Activated CD4-positive, alpha-beta T cell treated with anti-CD3 and anti-CD28 coated beads for 36 hours (primary cell): Measurements from ENCODE around the gene CACNA1D. TPM values are rescaled to one million over a fixed set of nuclear protein-coding genes. Genes with fewer than 3 reads are reported as not detected.

Source experiments
- ATAC-seq: fragments of 200-7000 bp; cut with Tn5 transposase; one replicate; pipeline ENCODE4 v1.10.0; 2021; ENCODE audit warnings: mild to moderate bottlenecking, moderate library complexity
- CTCF ChIA-PET: fragments of 350-600 bp; sonication (Branson Sonifier 250); formaldehyde crosslinking; loops from one replicate; lab custom pipeline; 2021; ENCODE audit warnings: antibody characterized with exemption; lab: Charles Lee
- POLR2A ChIA-PET: fragments of 350-600 bp; sonication (Branson Sonifier 250); formaldehyde crosslinking; loops from one replicate; lab custom pipeline; 2021; ENCODE audit warnings: antibody characterized with exemption, inconsistent platforms; lab: Charles Lee
- DNase-seq: peaks from one replicate; pipeline ENCODE4 v3.0.0-alpha.2; 2020
- H3K27ac Mint-ChIP-seq: one replicate; pipeline ENCODE4 v1.8.0; 2021; ENCODE audit warnings: mixed read lengths
- H3K27me3 Mint-ChIP-seq: one replicate; pipeline ENCODE4 v1.8.0; 2021; ENCODE audit warnings: mixed read lengths
- H3K36me3 Mint-ChIP-seq: one replicate; pipeline ENCODE4 v1.8.0; 2021; ENCODE audit warnings: low read depth, mixed read lengths
- H3K4me1 Mint-ChIP-seq: one replicate; pipeline ENCODE4 v1.8.0; 2021; ENCODE audit warnings: mixed read lengths
- H3K4me3 Mint-ChIP-seq: one replicate; pipeline ENCODE4 v1.8.0; 2021; ENCODE audit warnings: mild to moderate bottlenecking, moderate library complexity, mixed read lengths
- H3K9me3 Mint-ChIP-seq: one replicate; pipeline ENCODE4 v1.8.0; 2021; ENCODE audit warnings: low read depth, mixed read lengths
- intact Hi-C, 2 experiments: fragments of 100-400 bp; cut with DNase I in 1 of 2; cut with micrococcal nuclease in 1 of 2; formaldehyde crosslinking; loops; one replicate each; pipeline versions ENCODE4 v1.14.2 to v1.15.1; 2022 to 2024; cut with DNase I, micrococcal nuclease
- total RNA-seq, 2 experiments: library from RNA; stranded (reverse); gene quantifications; one replicate each; pipeline ENCODE4 v1.2.3, GENCODE V29; 2021

Gene CACNA1D
- total RNA-seq, 2 experiments from 2014 or later, result 0.21 to 0.33 TPM

DNA sequence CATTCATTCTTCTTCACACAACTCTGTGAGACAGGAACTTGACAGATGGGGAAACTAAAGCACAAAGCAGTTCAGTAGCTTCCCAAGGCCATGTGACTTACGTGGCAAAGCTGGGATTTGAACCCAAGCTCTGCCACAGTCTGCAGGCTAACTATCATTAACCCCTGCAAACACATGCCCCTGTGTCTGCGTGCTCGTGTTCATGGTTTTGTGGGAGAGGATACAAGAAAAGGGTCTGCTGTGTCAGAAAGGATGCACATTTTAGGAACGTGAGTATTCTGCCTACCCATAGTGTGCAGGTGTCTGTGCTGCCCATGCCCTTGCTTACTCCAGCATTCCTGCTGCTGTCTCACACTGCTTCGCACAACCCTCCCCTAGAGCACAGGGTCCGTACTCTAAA, 214.8 kb downstream of the CACNA1D start:
- H3K27ac Mint-ChIP-seq, result no peak overlapping the region
- intact Hi-C loops, result loop anchor here in 1 of 2 experiments (2.0 kb wide), 1 partner anchor 410 kb away; no protein-coding TSS in a partner anchor
- CTCF ChIA-PET, result interaction anchor here (0.6 to 3.2 kb wide), 5 partner anchors 10 to 338 kb away, joined by 3 to 31 read pairs (median 4); no protein-coding TSS in a partner anchor
- no peaks in the 10 kb centered on the region for H3K36me3 Mint-ChIP-seq
- no peaks in the 10 kb centered on the region for H3K9me3 Mint-ChIP-seq
- ATAC-seq (no peak), DNase-seq (no peak)
- H3K4me1 Mint-ChIP-seq, result peaks cover 7% of the 10 kb centered on the region
- H3K4me3 Mint-ChIP-seq, result no peak overlapping the region
- H3K27me3 Mint-ChIP-seq, result peaks cover 2% of the 10 kb centered on the region
- POLR2A ChIA-PET, result no interaction called here

DNA sequence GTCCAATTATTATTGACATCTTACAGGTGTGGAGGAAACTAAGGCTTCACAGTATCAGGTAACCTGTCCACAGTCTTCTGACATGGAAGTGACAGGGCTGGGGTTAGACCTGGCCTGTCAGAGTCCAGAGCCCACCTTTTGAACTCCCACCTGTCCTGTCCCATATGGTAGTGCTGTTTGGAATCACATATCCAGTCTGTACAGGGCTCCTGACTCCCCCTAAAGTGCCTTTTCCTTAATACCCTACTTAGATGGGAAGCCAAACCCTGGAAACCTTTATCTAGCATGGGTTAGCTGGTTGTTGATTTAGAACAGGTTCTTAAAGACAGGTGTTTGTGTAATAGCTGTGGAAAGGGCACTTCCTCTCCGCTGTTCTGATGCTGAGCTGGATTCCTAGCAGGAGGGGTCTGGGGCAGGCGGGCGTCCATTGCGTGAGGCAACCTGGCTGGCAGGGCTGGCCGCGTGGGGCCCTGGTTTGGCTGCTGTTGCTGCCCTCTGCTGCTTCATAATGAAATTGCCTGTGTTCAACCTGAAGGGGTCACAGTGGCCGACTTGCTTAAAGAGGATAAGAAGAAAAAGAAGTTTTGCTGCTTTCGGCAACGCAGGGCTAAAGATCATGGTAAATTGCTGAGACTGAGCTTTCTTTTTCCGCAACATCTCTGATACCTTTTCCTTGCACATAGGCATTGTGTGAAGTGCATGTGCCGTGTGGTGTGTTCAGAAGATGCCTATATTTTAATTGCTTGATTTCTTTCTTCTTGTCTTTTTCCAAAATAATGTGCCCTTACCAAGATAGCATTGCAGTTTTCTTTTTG, 215.7 kb downstream of the CACNA1D start:
- ATAC-seq (peak; percentile 83), DNase-seq (peak; percentile 81)
- Mint-ChIP-seq H3K4me1 (peaks cover 4% of the 10 kb centered on the region), H3K27ac (no peak overlapping the region), H3K4me3 (no peak overlapping the region), H3K27me3 (peaks cover 2% of the 10 kb centered on the region), H3K9me3 (no peaks in the 10 kb centered on the region), H3K36me3 (no peaks in the 10 kb centered on the region)
- POLR2A ChIA-PET, result no interaction called here
- CTCF ChIA-PET, result interaction anchor here (0.5 to 3.2 kb wide), 10 partner anchors 11 to 1817 kb away, joined by 3 to 31 read pairs (median 4); no protein-coding TSS in a partner anchor
- intact Hi-C loops, result loop anchor here (1.0 to 10.0 kb wide), 6 partner anchors 178 to 595 kb away; no protein-coding TSS in a partner anchor

- Mint-ChIP-seq H3K27me3 (peaks cover 2% of the 10 kb centered on the region), H3K36me3 (no peaks in the 10 kb centered on the region), H3K4me1 (no peaks in the 10 kb centered on the region), H3K27ac (no peak overlapping the region), H3K4me3 (no peak overlapping the region), H3K9me3 (no peaks in the 10 kb centered on the region)
- ATAC-seq (no peak), DNase-seq (no peak)
- intact Hi-C loops, result loop anchor here (5.0 to 10.0 kb wide), 3 partner anchors 179 to 597 kb away; no protein-coding TSS in a partner anchor
- POLR2A ChIA-PET, result no interaction called here
- CTCF ChIA-PET, result interaction anchor here (1.1 to 3.2 kb wide), 3 partner anchors 12 to 336 kb away, joined by 3 to 31 read pairs (median 12); no protein-coding TSS in a partner anchor
These were observed 217.0 kb downstream of the CACNA1D start for GRCh38 chr3:53711387-53711786.

GRCh38 chr3:53712817-53713388, 218.5 kb downstream of the CACNA1D start:
- H3K27me3 Mint-ChIP-seq, result peaks cover 2% of the 10 kb centered on the region
- no peak overlapping the region for H3K4me3 Mint-ChIP-seq
- no peaks in the 10 kb centered on the region for H3K36me3 Mint-ChIP-seq
- no peaks in the 10 kb centered on the region for H3K9me3 Mint-ChIP-seq
- CTCF ChIA-PET, result no interaction called here
- ATAC-seq (no peak), DNase-seq (peak; percentile 16)
- H3K4me1 Mint-ChIP-seq, result no peaks in the 10 kb centered on the region
- H3K27ac Mint-ChIP-seq, result no peak overlapping the region
- intact Hi-C loops, result loop anchor here (5.0 to 10.0 kb wide), 3 partner anchors 181 to 598 kb away; no protein-coding TSS in a partner anchor
- POLR2A ChIA-PET, result no interaction called here

DNA sequence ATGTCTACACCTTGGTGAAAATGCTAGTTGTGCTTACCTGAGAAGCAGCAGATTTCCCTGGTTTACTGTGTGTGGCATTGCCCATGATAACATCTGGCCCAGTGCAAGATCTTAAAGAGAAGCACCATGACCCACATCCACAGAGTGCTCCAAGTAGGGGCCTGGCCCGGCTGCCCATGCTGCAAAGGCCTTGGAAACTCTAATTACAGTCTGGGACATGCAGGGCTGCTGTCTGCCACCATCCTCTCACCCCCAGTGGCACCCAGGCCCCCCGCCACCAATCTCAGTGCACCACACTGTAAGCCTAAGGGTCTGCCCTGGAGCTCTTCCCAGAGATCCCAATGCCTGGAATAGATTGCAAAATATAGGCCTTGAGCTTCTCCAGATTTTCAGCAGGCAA, 219.2 kb downstream of the CACNA1D start:
- Mint-ChIP-seq H3K27me3 (peaks cover 1% of the 10 kb centered on the region), H3K9me3 (no peaks in the 10 kb centered on the region), H3K4me1 (no peaks in the 10 kb centered on the region), H3K4me3 (no peak overlapping the region), H3K27ac (no peak overlapping the region), H3K36me3 (no peaks in the 10 kb centered on the region)
- ChIA-PET CTCF (no interaction called here), POLR2A (no interaction called here)
- intact Hi-C loops, result loop anchor here (5.0 to 10.0 kb wide), 3 partner anchors 181 to 599 kb away; no protein-coding TSS in a partner anchor
- no peak for DNase-seq
- ATAC-seq, result no peak

DNA sequence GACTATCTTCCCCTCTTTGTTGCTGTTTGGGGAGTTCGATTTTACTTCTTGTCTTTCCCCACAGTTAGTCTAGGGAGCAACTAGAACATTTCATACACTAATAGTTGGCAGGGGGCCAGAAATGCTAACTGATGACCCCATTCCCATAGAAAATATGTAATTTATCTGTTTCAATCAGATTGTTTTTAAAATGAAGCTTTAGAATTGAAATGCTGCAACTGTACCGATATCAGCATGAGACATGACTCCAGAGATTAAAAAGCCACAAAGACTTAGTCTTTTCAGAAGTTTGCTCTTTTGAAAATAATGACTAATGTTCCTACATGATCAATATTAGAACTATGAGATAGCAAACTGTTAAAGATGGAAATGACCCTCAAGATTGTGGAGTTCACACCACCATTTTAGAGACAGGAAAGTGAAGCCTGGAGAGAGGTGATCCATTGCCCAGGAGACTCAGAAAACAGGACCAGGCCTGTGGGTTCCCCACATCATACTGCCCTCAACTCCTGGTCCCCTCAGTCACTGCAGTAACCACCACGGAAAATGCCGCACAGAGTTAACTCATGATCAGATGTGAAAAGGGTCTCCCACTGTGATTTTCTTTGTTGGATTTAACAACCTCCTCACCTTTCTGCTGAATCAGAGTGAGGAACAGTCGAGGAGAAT, 221.5 kb downstream of the CACNA1D start:
- no peaks in the 10 kb centered on the region for H3K36me3 Mint-ChIP-seq
- H3K27ac Mint-ChIP-seq, result no peak overlapping the region
- no peak overlapping the region for H3K4me3 Mint-ChIP-seq
- DNase-seq (no peak), ATAC-seq (peak; percentile 23)
- H3K4me1 Mint-ChIP-seq, result no peaks in the 10 kb centered on the region
- intact Hi-C loops, result loop anchor here in 1 of 2 experiments (10.0 kb wide), 1 partner anchor 601 kb away; no protein-coding TSS in a partner anchor
- no peaks in the 10 kb centered on the region for H3K27me3 Mint-ChIP-seq
- ChIA-PET POLR2A (no interaction called here), CTCF (no interaction called here)
- no peaks in the 10 kb centered on the region for H3K9me3 Mint-ChIP-seq

- no peaks in the 10 kb centered on the region for H3K36me3 Mint-ChIP-seq
- no peak overlapping the region for H3K27ac Mint-ChIP-seq
- ChIA-PET POLR2A (no interaction called here), CTCF (no interaction called here)
- no peaks in the 10 kb centered on the region for H3K4me1 Mint-ChIP-seq
- no peak overlapping the region for H3K4me3 Mint-ChIP-seq
- intact Hi-C loops, result loop anchor here in 1 of 2 experiments (10.0 kb wide), 1 partner anchor 602 kb away; no protein-coding TSS in a partner anchor
- DNase-seq, result no peak
- H3K9me3 Mint-ChIP-seq, result no peaks in the 10 kb centered on the region
- H3K27me3 Mint-ChIP-seq, result no peaks in the 10 kb centered on the region
- no peak for ATAC-seq
These were observed 222.6 kb downstream of the CACNA1D start for GRCh38 chr3:53716998-53717397.

- ChIA-PET POLR2A (no interaction called here), CTCF (no interaction called here)
- no peak overlapping the region for H3K4me3 Mint-ChIP-seq
- H3K9me3 Mint-ChIP-seq, result no peaks in the 10 kb centered on the region
- no peaks in the 10 kb centered on the region for H3K36me3 Mint-ChIP-seq
- no peak overlapping the region for H3K27ac Mint-ChIP-seq
- DNase-seq (no peak), ATAC-seq (no peak)
- peaks cover 3% of the 10 kb centered on the region for H3K27me3 Mint-ChIP-seq
- no peaks in the 10 kb centered on the region for H3K4me1 Mint-ChIP-seq
- intact Hi-C loops, result loop anchor here in 1 of 2 experiments (10.0 kb wide), 1 partner anchor 604 kb away; no protein-coding TSS in a partner anchor
These were observed 224.1 kb downstream of the CACNA1D start for GRCh38 chr3:53718462-53718861.

- DNase-seq (no peak), ATAC-seq (no peak)
- Mint-ChIP-seq H3K4me1 (no peaks in the 10 kb centered on the region), H3K27me3 (peaks cover 5% of the 10 kb centered on the region), H3K36me3 (no peaks in the 10 kb centered on the region), H3K4me3 (no peak overlapping the region), H3K9me3 (no peaks in the 10 kb centered on the region), H3K27ac (no peak overlapping the region)
- intact Hi-C loops, result loop anchor here in 1 of 2 experiments (10.0 kb wide), 1 partner anchor 605 kb away; no protein-coding TSS in a partner anchor
- ChIA-PET CTCF (no interaction called here), POLR2A (no interaction called here)
These were observed 225.4 kb downstream of the CACNA1D start for GRCh38 chr3:53719796-53720195.

GRCh38 chr3:53721187-53722119, 227.0 kb downstream of the CACNA1D start:
- ChIA-PET POLR2A (no interaction called here), CTCF (interaction anchor here (0.6 kb wide), 1 partner anchor 176 kb away, joined by 3 read pairs; no protein-coding TSS in a partner anchor)
- no peak overlapping the region for H3K4me3 Mint-ChIP-seq
- peaks cover 13% of the 10 kb centered on the region for H3K27me3 Mint-ChIP-seq
- H3K4me1 Mint-ChIP-seq, result no peaks in the 10 kb centered on the region
- no peak overlapping the region for H3K27ac Mint-ChIP-seq
- ATAC-seq, result no peak
- DNase-seq, result no peak
- intact Hi-C loops, result no loop called here
- H3K36me3 Mint-ChIP-seq, result no peaks in the 10 kb centered on the region
- H3K9me3 Mint-ChIP-seq, result no peaks in the 10 kb centered on the region
